ENCODE results near the gene PPP3R1. TPM values are rescaled to one million over a fixed set of nuclear protein-coding genes. Genes with fewer than 3 reads are reported as not detected.

Gene PPP3R1
- total RNA-seq, 2 experiments from 2014 or later: 15.1 to 90.3 TPM

Other genes starting within 250 kb of the PPP3R1 start
- gene C1D, start 189.5 kb downstream of the PPP3R1 start, total RNA-seq (2014; rRNA removed; shearing (Covaris generic)): 19.1 and 30.1 TPM in 2 replicates
- 36.3 and 37.9 TPM in 2 replicates for gene C1D, start 189.5 kb downstream of the PPP3R1 start, total RNA-seq (2022)
- 18.6 and 26.3 TPM in 2 replicates for gene PNO1, start 94.6 kb downstream of the PPP3R1 start, total RNA-seq (2014; rRNA removed; shearing (Covaris generic))
- 16.3 and 22.5 TPM in 2 replicates for gene PNO1, start 94.6 kb downstream of the PPP3R1 start, total RNA-seq (2022)
- not detected in 2 replicates for gene CNRIP1, start 67.4 kb upstream of the PPP3R1 start, total RNA-seq (2014; rRNA removed; shearing (Covaris generic))
- not detected in 2 replicates for gene CNRIP1, start 67.4 kb upstream of the PPP3R1 start, total RNA-seq (2022)
- gene PLEK, start 112.8 kb upstream of the PPP3R1 start, total RNA-seq (2014; rRNA removed; shearing (Covaris generic)): 20.8 and 27.3 TPM in 2 replicates
- 80.6 and 88.7 TPM in 2 replicates for gene PLEK, start 112.8 kb upstream of the PPP3R1 start, total RNA-seq (2022)
- 1.5 and 1.8 TPM in 2 replicates for gene FBXO48, start 214.8 kb upstream of the PPP3R1 start, total RNA-seq (2014; rRNA removed; shearing (Covaris generic))
- gene FBXO48, start 214.8 kb upstream of the PPP3R1 start, total RNA-seq (2022): 6.8 and 8.5 TPM in 2 replicates
- 6.1 and 8.8 TPM in 2 replicates for gene APLF, start 215.1 kb upstream of the PPP3R1 start, total RNA-seq (2014; rRNA removed; shearing (Covaris generic))
- 6.8 and 7.6 TPM in 2 replicates for gene APLF, start 215.1 kb upstream of the PPP3R1 start, total RNA-seq (2022)